Ovary (tissue), 3 donors: ENCODE results near the gene SUGCT.

Source experiments
- POLR2A ChIP-seq: fragments of 450-650 bp; IDR thresholded peaks from one replicate; pipeline ENCODE4 v1.6.1; 2017; ENCODE audit warnings: antibody characterized with exemption, mild to moderate bottlenecking, moderate library complexity
- TF ChIP-seq, protein P1 (sequence below), 3 donors: fragments of 450-650 bp in 2 of 3; fragments of 200-600 bp in 1 of 3; IDR thresholded peaks; one replicate each; pipeline versions ENCODE4 v1.5.1 to v1.8.0; 2016 to 2022; ENCODE audit warnings: antibody characterized with exemption in 3 of 3, mild to moderate bottlenecking in 1 of 3
- donor health status: DM: no; HTN: no; CAD: no.

DNA sequence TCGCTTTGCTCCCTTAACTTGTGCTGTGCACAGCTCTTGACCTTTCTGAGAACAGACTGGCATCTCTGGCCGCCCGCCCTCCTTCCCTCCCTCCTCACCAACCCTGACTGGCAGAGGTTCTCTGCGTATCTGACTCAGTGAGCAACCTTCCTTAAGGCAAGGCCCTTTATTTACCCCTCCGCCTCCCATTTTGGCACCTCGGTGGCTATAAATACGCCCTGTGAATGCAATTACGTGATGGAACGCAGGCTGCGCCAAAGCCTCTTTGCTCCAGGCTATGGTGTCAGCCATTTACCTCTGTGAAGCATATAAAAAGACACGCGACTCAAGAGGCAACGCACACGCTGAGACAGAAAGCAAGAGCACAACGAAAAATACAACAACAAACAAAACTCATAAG lies 764.3 kb downstream of the SUGCT start:
- no peak for TF ChIP-seq POLR2A
- TF ChIP-seq, protein P1, sequence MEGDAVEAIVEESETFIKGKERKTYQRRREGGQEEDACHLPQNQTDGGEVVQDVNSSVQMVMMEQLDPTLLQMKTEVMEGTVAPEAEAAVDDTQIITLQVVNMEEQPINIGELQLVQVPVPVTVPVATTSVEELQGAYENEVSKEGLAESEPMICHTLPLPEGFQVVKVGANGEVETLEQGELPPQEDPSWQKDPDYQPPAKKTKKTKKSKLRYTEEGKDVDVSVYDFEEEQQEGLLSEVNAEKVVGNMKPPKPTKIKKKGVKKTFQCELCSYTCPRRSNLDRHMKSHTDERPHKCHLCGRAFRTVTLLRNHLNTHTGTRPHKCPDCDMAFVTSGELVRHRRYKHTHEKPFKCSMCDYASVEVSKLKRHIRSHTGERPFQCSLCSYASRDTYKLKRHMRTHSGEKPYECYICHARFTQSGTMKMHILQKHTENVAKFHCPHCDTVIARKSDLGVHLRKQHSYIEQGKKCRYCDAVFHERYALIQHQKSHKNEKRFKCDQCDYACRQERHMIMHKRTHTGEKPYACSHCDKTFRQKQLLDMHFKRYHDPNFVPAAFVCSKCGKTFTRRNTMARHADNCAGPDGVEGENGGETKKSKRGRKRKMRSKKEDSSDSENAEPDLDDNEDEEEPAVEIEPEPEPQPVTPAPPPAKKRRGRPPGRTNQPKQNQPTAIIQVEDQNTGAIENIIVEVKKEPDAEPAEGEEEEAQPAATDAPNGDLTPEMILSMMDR (IDR thresholded peaks at IDR 0.05): no peak
